HepG2 (cell line): ENCODE results near the gene BCL11B. TPM values are rescaled to one million over a fixed set of nuclear protein-coding genes. Genes with fewer than 3 reads are reported as not detected.

Source experiments
- BHLHE40 ChIP-seq: IDR thresholded peaks from 2 replicates; pipeline ENCODE4 v1.6.1; 2011; ENCODE audit warnings: low read length, improper control_type of control experiment
- FOXM1 ChIP-seq: sonication (generic); formaldehyde crosslinking; IDR thresholded peaks from 2 replicates; pipeline ENCODE4 v1.5.0; 2020; ENCODE audit warnings: missing genetic modification reagents
- HNRNPH1 ChIP-seq: fragments of 200-400 bp; formaldehyde crosslinking; optimal IDR thresholded peaks from 2 replicates; pipeline ENCODE3; 2017; ENCODE audit warnings: mild to moderate bottlenecking, low read depth, low read length
- JDP2 ChIP-seq: sonication (generic); formaldehyde crosslinking; IDR thresholded peaks from 2 replicates; pipeline ENCODE4 v1.8.1; 2022; ENCODE audit warnings: missing genetic modification reagents, borderline replicate concordance
- PCBP2 ChIP-seq: fragments of 200-400 bp; formaldehyde crosslinking; optimal IDR thresholded peaks from 2 replicates; pipeline ENCODE3; 2018; ENCODE audit warnings: low read length, low read depth; ENCODE audit not compliant: poor library complexity, severe bottlenecking
- SRSF4 ChIP-seq: fragments of 200-400 bp; formaldehyde crosslinking; IDR thresholded peaks from one replicate; pipeline ENCODE4 v1.6.1; 2018; ENCODE audit warnings: mild to moderate bottlenecking, low read depth, low read length, moderate library complexity; ENCODE audit not compliant: poor library complexity, severe bottlenecking
- TOE1 ChIP-seq: sonication (generic); formaldehyde crosslinking; IDR thresholded peaks from 2 replicates; pipeline ENCODE4 v1.4.0; 2020; ENCODE audit warnings: mild to moderate bottlenecking, missing genetic modification reagents
- TSC22D2 ChIP-seq: sonication (generic); formaldehyde crosslinking; IDR thresholded peaks from 2 replicates; pipeline ENCODE4 v1.5.1; 2020; ENCODE audit warnings: missing genetic modification reagents, mild to moderate bottlenecking, borderline replicate concordance
- ZBTB34 ChIP-seq: sonication (generic); formaldehyde crosslinking; IDR thresholded peaks from 2 replicates; pipeline ENCODE4 v1.8.0; 2022; ENCODE audit warnings: mild to moderate bottlenecking, missing genetic modification reagents
- ZMAT3 ChIP-seq: sonication (generic); formaldehyde crosslinking; conservative IDR thresholded peaks from 2 replicates; pipeline ENCODE4 v1.7.0; 2021; ENCODE audit warnings: missing genetic modification reagents
- ZNF263 ChIP-seq: sonication (generic); formaldehyde crosslinking; IDR thresholded peaks from 2 replicates; pipeline ENCODE4 v1.4.0; 2020; ENCODE audit warnings: missing genetic modification reagents
- ZNF564 ChIP-seq: sonication (generic); formaldehyde crosslinking; IDR thresholded peaks from 2 replicates; pipeline ENCODE4 v1.8.1; 2023; ENCODE audit warnings: mild to moderate bottlenecking, missing genetic modification reagents
- ZNF777 ChIP-seq: sonication (generic); formaldehyde crosslinking; IDR thresholded peaks from 2 replicates; pipeline ENCODE4 v1.4.0; 2020; ENCODE audit warnings: missing genetic modification reagents
- polyA plus RNA-seq, 8 experiments: library from polyadenylated mRNA; depleted of rRNA in 3 of 8; stranded (reverse) in 7 of 8; unstranded in 1 of 8; fragments of >200 nt; fragmentation: Illumina TruSeq in 4 of 8; extraction: Trizol in 4 of 8; gene quantifications; 2 replicates each; pipeline versions ENCODE4 v1.2.1 to v1.2.3, GENCODE V29; 2011 to 2016; ENCODE audit warnings: low read depth in 4 of 8, missing spikeins in 1 of 8, mixed read lengths in 1 of 8; ENCODE audit not compliant: insufficient read depth in 1 of 8
- total RNA-seq, 5 experiments: library from RNA; depleted of rRNA; stranded (reverse); fragments of >200 nt; fragmentation: Illumina TruSeq; extraction: Trizol; gene quantifications; 2 replicates each; pipeline ENCODE4 v1.2.3, GENCODE V29; 2016; ENCODE audit warnings: low read depth in 1 of 5
- TF ChIP-seq, protein P1 (sequence below): sonication (generic); formaldehyde crosslinking; IDR thresholded peaks from 2 replicates; pipeline ENCODE4 v1.4.0; 2020; ENCODE audit warnings: missing genetic modification reagents
- TF ChIP-seq, protein P2 (sequence below): sonication (generic); formaldehyde crosslinking; IDR thresholded peaks from 2 replicates; pipeline ENCODE4 v1.4.0; 2020; ENCODE audit warnings: missing genetic modification reagents, borderline replicate concordance
- TF ChIP-seq, protein P3 (sequence below): sonication (generic); formaldehyde crosslinking; IDR thresholded peaks from 2 replicates; pipeline ENCODE4 v1.8.0; 2022; ENCODE audit warnings: low read depth, missing genetic modification reagents

The BCL11B gene
- total and polyA plus RNA-seq, 2 of the 13 experiments (the other 11 are each of a cell fraction or from before 2014, with no cell fraction given) = not detected

GRCh38 chr14:99274346-99275221, 2.6 kb upstream of the BCL11B start (continued):
- TF ChIP-seq, protein P1, sequence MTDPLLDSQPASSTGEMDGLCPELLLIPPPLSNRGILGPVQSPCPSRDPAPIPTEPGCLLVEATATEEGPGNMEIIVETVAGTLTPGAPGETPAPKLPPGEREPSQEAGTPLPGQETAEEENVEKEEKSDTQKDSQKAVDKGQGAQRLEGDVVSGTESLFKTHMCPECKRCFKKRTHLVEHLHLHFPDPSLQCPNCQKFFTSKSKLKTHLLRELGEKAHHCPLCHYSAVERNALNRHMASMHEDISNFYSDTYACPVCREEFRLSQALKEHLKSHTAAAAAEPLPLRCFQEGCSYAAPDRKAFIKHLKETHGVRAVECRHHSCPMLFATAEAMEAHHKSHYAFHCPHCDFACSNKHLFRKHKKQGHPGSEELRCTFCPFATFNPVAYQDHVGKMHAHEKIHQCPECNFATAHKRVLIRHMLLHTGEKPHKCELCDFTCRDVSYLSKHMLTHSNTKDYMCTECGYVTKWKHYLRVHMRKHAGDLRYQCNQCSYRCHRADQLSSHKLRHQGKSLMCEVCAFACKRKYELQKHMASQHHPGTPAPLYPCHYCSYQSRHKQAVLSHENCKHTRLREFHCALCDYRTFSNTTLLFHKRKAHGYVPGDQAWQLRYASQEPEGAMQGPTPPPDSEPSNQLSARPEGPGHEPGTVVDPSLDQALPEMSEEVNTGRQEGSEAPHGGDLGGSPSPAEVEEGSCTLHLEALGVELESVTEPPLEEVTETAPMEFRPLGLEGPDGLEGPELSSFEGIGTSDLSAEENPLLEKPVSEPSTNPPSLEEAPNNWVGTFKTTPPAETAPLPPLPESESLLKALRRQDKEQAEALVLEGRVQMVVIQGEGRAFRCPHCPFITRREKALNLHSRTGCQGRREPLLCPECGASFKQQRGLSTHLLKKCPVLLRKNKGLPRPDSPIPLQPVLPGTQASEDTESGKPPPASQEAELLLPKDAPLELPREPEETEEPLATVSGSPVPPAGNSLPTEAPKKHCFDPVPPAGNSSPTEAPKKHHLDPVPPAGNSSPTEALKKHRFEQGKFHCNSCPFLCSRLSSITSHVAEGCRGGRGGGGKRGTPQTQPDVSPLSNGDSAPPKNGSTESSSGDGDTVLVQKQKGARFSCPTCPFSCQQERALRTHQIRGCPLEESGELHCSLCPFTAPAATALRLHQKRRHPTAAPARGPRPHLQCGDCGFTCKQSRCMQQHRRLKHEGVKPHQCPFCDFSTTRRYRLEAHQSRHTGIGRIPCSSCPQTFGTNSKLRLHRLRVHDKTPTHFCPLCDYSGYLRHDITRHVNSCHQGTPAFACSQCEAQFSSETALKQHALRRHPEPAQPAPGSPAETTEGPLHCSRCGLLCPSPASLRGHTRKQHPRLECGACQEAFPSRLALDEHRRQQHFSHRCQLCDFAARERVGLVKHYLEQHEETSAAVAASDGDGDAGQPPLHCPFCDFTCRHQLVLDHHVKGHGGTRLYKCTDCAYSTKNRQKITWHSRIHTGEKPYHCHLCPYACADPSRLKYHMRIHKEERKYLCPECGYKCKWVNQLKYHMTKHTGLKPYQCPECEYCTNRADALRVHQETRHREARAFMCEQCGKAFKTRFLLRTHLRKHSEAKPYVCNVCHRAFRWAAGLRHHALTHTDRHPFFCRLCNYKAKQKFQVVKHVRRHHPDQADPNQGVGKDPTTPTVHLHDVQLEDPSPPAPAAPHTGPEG = peak; percentile 99
- TF ChIP-seq TSC22D2 (CRISPR knock-in tag) (no peak), HNRNPH1 (no peak), TOE1 (CRISPR knock-in tag) (no peak), BHLHE40 (peak; percentile 83), ZNF263 (CRISPR knock-in tag) (peak; percentile 85), FOXM1 (CRISPR knock-in tag) (no peak), ZBTB34 (CRISPR knock-in tag) (no peak), JDP2 (no peak), SRSF4 (no peak), ZNF564 (CRISPR knock-in tag) (0 out of 2 replicates have a peak, but pooled peaks have one; percentile 37), ZMAT3 (no peak), PCBP2 (peak; percentile 38), ZNF777 (CRISPR knock-in tag) (peak; percentile 98)
- TF ChIP-seq, protein P2, sequence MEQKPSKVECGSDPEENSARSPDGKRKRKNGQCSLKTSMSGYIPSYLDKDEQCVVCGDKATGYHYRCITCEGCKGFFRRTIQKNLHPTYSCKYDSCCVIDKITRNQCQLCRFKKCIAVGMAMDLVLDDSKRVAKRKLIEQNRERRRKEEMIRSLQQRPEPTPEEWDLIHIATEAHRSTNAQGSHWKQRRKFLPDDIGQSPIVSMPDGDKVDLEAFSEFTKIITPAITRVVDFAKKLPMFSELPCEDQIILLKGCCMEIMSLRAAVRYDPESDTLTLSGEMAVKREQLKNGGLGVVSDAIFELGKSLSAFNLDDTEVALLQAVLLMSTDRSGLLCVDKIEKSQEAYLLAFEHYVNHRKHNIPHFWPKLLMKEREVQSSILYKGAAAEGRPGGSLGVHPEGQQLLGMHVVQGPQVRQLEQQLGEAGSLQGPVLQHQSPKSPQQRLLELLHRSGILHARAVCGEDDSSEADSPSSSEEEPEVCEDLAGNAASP (CRISPR knock-in tag) = peak; percentile 58; the same call in 1 of the 2 replicates
- TF ChIP-seq, protein P3, sequence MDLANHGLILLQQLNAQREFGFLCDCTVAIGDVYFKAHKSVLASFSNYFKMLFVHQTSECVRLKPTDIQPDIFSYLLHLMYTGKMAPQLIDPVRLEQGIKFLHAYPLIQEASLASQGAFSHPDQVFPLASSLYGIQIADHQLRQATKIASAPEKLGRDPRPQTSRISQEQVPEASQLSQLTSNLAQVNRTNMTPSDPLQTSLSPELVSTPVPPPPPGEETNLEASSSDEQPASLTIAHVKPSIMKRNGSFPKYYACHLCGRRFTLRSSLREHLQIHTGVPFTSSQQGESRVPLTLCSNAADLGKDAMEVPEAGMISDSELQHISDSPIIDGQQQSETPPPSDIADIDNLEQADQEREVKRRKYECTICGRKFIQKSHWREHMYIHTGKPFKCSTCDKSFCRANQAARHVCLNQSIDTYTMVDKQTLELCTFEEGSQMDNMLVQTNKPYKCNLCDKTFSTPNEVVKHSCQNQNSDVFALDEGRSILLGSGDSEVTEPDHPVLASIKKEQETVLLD (CRISPR knock-in tag) = 0 out of 2 replicates have a peak, but pooled peaks have one; percentile 33
